Vagina (tissue), 2 donors: Measurements from ENCODE around the gene MAPK11.

Experiments used
- POLR2A ChIP-seq, 2 donors: fragments of 450-650 bp; IDR thresholded peaks; one replicate each; pipeline ENCODE4 v1.6.1; 2017; ENCODE audit warnings: antibody characterized with exemption in 2 of 2, mild to moderate bottlenecking in 2 of 2, moderate library complexity in 2 of 2
- TF ChIP-seq, protein P1 (sequence below), 3 experiments: fragments of 450-650 bp in 2 of 3; fragments of 200-600 bp in 1 of 3; sonication (generic) in 1 of 3; IDR thresholded peaks; one replicate each; pipeline ENCODE4 v1.5.1; 2017 to 2019; ENCODE audit warnings: antibody characterized with exemption in 3 of 3, mild to moderate bottlenecking in 2 of 3, moderate library complexity in 2 of 3

- TF ChIP-seq, protein P1, sequence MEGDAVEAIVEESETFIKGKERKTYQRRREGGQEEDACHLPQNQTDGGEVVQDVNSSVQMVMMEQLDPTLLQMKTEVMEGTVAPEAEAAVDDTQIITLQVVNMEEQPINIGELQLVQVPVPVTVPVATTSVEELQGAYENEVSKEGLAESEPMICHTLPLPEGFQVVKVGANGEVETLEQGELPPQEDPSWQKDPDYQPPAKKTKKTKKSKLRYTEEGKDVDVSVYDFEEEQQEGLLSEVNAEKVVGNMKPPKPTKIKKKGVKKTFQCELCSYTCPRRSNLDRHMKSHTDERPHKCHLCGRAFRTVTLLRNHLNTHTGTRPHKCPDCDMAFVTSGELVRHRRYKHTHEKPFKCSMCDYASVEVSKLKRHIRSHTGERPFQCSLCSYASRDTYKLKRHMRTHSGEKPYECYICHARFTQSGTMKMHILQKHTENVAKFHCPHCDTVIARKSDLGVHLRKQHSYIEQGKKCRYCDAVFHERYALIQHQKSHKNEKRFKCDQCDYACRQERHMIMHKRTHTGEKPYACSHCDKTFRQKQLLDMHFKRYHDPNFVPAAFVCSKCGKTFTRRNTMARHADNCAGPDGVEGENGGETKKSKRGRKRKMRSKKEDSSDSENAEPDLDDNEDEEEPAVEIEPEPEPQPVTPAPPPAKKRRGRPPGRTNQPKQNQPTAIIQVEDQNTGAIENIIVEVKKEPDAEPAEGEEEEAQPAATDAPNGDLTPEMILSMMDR (IDR thresholded peaks at IDR 0.05), result no peak
- TF ChIP-seq POLR2A (IDR thresholded peaks at IDR 0.05), result no peak
These were observed 10.0 kb upstream of the MAPK11 start for GRCh38 chr22:50280022-50280707.
